Hepatocyte (in vitro differentiated cells): Measurements from ENCODE around the gene JMJD4. TPM values are rescaled to one million over a fixed set of nuclear protein-coding genes. Genes with fewer than 3 reads are reported as not detected.

Experiments
- DNase-seq: peaks from one replicate; pipeline ENCODE4 v3.0.0-alpha.2; 2016; ENCODE audit warnings: low spot score
- H2AFZ ChIP-seq: fragments of 200-600 bp; sonication (generic); 2 replicates; pipeline ENCODE4 v1.6.0; 2016; ENCODE audit warnings: antibody characterized with exemption, mild to moderate bottlenecking
- H3K27ac ChIP-seq: fragments of 200-600 bp; sonication (generic); 2 replicates; pipeline ENCODE4 v1.5.1; 2016; ENCODE audit warnings: mild to moderate bottlenecking
- H3K27me3 ChIP-seq: fragments of 200-600 bp; sonication (generic); 2 replicates; pipeline ENCODE4 v1.6.1; 2016
- H3K36me3 ChIP-seq: fragments of 200-600 bp; sonication (generic); replicated peaks from 2 replicates; pipeline ENCODE4 v1.5.1; 2016; ENCODE audit warnings: low read depth; ENCODE audit not compliant: insufficient read depth
- H3K4me1 ChIP-seq: fragments of 200-600 bp; sonication (generic); 2 replicates; pipeline ENCODE4 v1.5.1; 2016; ENCODE audit warnings: mild to moderate bottlenecking, moderate library complexity; ENCODE audit not compliant: insufficient read depth
- H3K4me2 ChIP-seq: fragments of 200-600 bp; sonication (generic); 2 replicates; pipeline ENCODE4 v1.6.0; 2016
- H3K4me3 ChIP-seq: fragments of 200-600 bp; sonication (generic); 2 replicates; pipeline ENCODE4 v1.5.1; 2016; ENCODE audit warnings: mild to moderate bottlenecking
- H3K79me2 ChIP-seq: fragments of 200-600 bp; sonication (generic); 2 replicates; pipeline ENCODE4 v1.6.0; 2017; ENCODE audit warnings: mild to moderate bottlenecking
- H3K9me2 ChIP-seq: fragments of 200-600 bp; sonication (generic); replicated peaks from 2 replicates; pipeline ENCODE4 v1.6.0; 2017; ENCODE audit warnings: mild to moderate bottlenecking; ENCODE audit not compliant: insufficient read depth
- H3K9me3 ChIP-seq: fragments of 200-600 bp; sonication (generic); 2 replicates; pipeline ENCODE4 v1.5.1; 2016; ENCODE audit warnings: low read depth, mild to moderate bottlenecking
- H4K20me1 ChIP-seq: fragments of 200-600 bp; sonication (generic); 2 replicates; pipeline ENCODE4 v1.6.0; 2016; ENCODE audit warnings: mild to moderate bottlenecking; ENCODE audit not compliant: insufficient read depth, poor library complexity, severe bottlenecking
- EZH2 ChIP-seq: fragments of 200-600 bp; sonication (generic); IDR thresholded peaks from 2 replicates; pipeline ENCODE4 v1.6.1; 2016; ENCODE audit warnings: antibody characterized with exemption, mild to moderate bottlenecking, borderline replicate concordance
- EZH2phosphoT487 ChIP-seq: fragments of 200-600 bp; sonication (generic); IDR thresholded peaks from one replicate; pipeline ENCODE4 v1.6.1; 2018; ENCODE audit warnings: antibody characterized with exemption, mild to moderate bottlenecking, low read depth, moderate library complexity; ENCODE audit not compliant: unreplicated experiment, severe bottlenecking
- WGBS: methylation state at CpG from one replicate; pipeline ENCODE4 v1.1.6; 2016; ENCODE audit warnings: low lambda C conversion rate; ENCODE audit errors: missing lambda C conversion rate; 5-methylcytosine and 5-hydroxymethylcytosine counted together
- polyA plus RNA-seq: library from polyadenylated mRNA; unstranded; fragments of >200 nt; fragmentation: Nextera tagmentation; extraction: Ambion mirVana; gene quantifications from 2 replicates; pipeline ENCODE4 v1.2.1, GENCODE V29; 2016
- total RNA-seq: library from RNA; depleted of rRNA; stranded (reverse); fragments of >200 nt; gene quantifications from 2 replicates; pipeline ENCODE4 v1.2.3, GENCODE V29; 2014
- TF ChIP-seq, protein P1 (sequence below): fragments of 200-600 bp; sonication (generic); IDR thresholded peaks from 2 replicates; pipeline ENCODE4 v1.5.1; 2016; ENCODE audit warnings: antibody characterized with exemption, mild to moderate bottlenecking; ENCODE audit not compliant: poor library complexity

JMJD4 gene
- total and polyA plus RNA-seq, 2 experiments from 2014 or later = 21.3 to 31.2 TPM

DNA sequence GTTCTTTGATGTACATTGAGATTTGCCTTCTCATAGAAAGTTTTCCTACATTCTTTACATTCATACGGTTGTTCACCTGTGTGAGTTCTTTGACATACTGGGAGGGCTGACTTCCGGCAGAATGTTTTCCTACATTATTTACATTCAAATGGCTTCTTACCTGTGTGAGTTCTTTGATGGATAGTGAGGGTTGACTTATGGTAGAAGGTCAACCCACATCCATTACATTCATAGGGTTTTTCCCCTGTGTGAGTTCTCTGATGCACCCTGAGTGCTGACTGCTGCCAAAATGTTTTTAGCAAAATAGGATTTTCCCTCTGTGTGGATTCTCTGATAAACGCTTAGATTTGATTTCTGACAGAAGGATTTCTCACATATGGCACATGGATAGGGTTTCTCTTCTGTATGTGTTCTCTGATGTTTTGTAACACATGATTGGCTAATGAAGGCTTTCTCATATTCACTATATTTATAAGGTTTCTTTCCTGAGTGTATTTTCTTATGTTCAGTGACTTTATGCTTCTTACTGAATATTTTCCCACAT is 37.7 kb downstream of the JMJD4 start:
- no peaks in the 10 kb centered on the region for H4K20me1 ChIP-seq
- no peak overlapping the region for H2AFZ ChIP-seq
- 88% methylated on average over 3 of the region's 3 CpGs for WGBS
- H3K27me3 ChIP-seq = no peaks in the 10 kb centered on the region
- no peak for TF ChIP-seq EZH2
- TF ChIP-seq, protein P1, sequence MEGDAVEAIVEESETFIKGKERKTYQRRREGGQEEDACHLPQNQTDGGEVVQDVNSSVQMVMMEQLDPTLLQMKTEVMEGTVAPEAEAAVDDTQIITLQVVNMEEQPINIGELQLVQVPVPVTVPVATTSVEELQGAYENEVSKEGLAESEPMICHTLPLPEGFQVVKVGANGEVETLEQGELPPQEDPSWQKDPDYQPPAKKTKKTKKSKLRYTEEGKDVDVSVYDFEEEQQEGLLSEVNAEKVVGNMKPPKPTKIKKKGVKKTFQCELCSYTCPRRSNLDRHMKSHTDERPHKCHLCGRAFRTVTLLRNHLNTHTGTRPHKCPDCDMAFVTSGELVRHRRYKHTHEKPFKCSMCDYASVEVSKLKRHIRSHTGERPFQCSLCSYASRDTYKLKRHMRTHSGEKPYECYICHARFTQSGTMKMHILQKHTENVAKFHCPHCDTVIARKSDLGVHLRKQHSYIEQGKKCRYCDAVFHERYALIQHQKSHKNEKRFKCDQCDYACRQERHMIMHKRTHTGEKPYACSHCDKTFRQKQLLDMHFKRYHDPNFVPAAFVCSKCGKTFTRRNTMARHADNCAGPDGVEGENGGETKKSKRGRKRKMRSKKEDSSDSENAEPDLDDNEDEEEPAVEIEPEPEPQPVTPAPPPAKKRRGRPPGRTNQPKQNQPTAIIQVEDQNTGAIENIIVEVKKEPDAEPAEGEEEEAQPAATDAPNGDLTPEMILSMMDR = no peak
- no peak for TF ChIP-seq EZH2phosphoT487
- no peak for DNase-seq
- H3K9me3 ChIP-seq = no peaks in the 10 kb centered on the region
- no peaks in the 10 kb centered on the region for H3K36me3 ChIP-seq
- H3K4me3 ChIP-seq = no peak overlapping the region
- no peak overlapping the region for H3K27ac ChIP-seq
- H3K4me2 ChIP-seq = no peak overlapping the region
- no peaks in the 10 kb centered on the region for H3K4me1 ChIP-seq
- no peaks in the 10 kb centered on the region for H3K79me2 ChIP-seq
- H3K9me2 ChIP-seq = no peaks in the 10 kb centered on the region

DNA sequence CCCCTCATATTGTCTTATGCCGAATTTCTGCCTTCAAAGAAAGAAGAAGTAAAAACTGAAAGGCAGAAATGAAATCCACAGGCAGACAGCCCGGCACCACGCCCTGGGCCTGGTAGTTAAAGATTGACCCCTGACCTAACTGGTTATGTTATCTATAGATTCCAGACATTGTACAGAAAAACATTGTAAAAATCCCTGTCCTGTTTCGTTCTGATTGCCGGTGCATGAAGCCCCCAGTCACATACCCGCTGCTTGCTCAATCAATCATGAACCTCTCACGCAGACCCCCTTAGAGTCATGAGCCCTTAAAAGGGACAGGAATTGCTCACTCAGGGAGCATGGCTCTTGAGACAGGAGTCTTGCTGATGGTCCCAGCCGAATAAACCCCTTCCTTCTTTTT is 49.3 kb downstream of the JMJD4 start:
- Histone ChIP-seq H3K4me2 (no peak overlapping the region), H3K9me2 (no peaks in the 10 kb centered on the region), H2AFZ (no peak overlapping the region), H3K27me3 (no peaks in the 10 kb centered on the region), H3K79me2 (no peaks in the 10 kb centered on the region), H3K27ac (no peak overlapping the region), H4K20me1 (no peaks in the 10 kb centered on the region), H3K36me3 (no peaks in the 10 kb centered on the region), H3K9me3 (peaks cover 6% of the 10 kb centered on the region), H3K4me1 (no peaks in the 10 kb centered on the region), H3K4me3 (no peak overlapping the region)
- no peak for TF ChIP-seq EZH2phosphoT487
- TF ChIP-seq, protein P1 = no peak
- no peak for TF ChIP-seq EZH2
- DNase-seq = no peak
- WGBS = 82% methylated on average over 8 of the region's 8 CpGs

Other genes starting within 250 kb of the JMJD4 start
- gene ZNF678, start 171.7 kb downstream of the JMJD4 start, total RNA-seq = 11.5 and 14.2 TPM in 2 replicates
- gene ZNF678, start 171.7 kb downstream of the JMJD4 start, polyA plus RNA-seq = 1.7 and 2.3 TPM in 2 replicates
- gene SNAP47, start 133 bp upstream of the JMJD4 start, total RNA-seq = 41.5 and 42.6 TPM in 2 replicates
- gene SNAP47, start 133 bp upstream of the JMJD4 start, polyA plus RNA-seq = 42.7 and 49.6 TPM in 2 replicates
- gene PRSS38, start 80.4 kb upstream of the JMJD4 start, total RNA-seq = not detected in 2 replicates
- gene PRSS38, start 80.4 kb upstream of the JMJD4 start, polyA plus RNA-seq = not detected in 2 replicates
- gene WNT9A, start 212.6 kb upstream of the JMJD4 start, total RNA-seq = 1.2 and 2.8 TPM in 2 replicates
- gene WNT9A, start 212.6 kb upstream of the JMJD4 start, polyA plus RNA-seq = 0.40 and 1.5 TPM in 2 replicates